Measurements from ENCODE around the gene MTUS2.

GRCh38 chr13:29065142-29065541 lies 245.0 kb downstream of the MTUS2 start:
- TF ChIP-seq, protein P1, sequence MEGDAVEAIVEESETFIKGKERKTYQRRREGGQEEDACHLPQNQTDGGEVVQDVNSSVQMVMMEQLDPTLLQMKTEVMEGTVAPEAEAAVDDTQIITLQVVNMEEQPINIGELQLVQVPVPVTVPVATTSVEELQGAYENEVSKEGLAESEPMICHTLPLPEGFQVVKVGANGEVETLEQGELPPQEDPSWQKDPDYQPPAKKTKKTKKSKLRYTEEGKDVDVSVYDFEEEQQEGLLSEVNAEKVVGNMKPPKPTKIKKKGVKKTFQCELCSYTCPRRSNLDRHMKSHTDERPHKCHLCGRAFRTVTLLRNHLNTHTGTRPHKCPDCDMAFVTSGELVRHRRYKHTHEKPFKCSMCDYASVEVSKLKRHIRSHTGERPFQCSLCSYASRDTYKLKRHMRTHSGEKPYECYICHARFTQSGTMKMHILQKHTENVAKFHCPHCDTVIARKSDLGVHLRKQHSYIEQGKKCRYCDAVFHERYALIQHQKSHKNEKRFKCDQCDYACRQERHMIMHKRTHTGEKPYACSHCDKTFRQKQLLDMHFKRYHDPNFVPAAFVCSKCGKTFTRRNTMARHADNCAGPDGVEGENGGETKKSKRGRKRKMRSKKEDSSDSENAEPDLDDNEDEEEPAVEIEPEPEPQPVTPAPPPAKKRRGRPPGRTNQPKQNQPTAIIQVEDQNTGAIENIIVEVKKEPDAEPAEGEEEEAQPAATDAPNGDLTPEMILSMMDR (IDR thresholded peaks at IDR 0.05): no peak
- TF ChIP-seq POLR2A (IDR thresholded peaks at IDR 0.05): no peak
